H9 (cell line): ENCODE data around the gene HS6ST2. TPM values are rescaled to one million over a fixed set of nuclear protein-coding genes. Genes with fewer than 3 reads are reported as not detected.

Experiments used
- DNase-seq: peaks from one replicate; pipeline ENCODE4 v3.0.0-alpha.2; 2017
- H2AFZ ChIP-seq: one replicate; pipeline ENCODE4 v1.6.1; 2013; ENCODE audit warnings: mild to moderate bottlenecking, low read length, control low read depth, moderate library complexity
- H2AK5ac ChIP-seq: 2 replicates; pipeline ENCODE4 v1.6.1; 2013; ENCODE audit warnings: low read length, control low read depth, mixed read lengths; ENCODE audit not compliant: insufficient read length
- H2BK120ac ChIP-seq: one replicate; pipeline ENCODE4 v1.6.1; 2013; ENCODE audit warnings: low read depth, mild to moderate bottlenecking, low read length, control low read depth, inconsistent platforms; ENCODE audit not compliant: poor library complexity, severe bottlenecking
- H2BK12ac ChIP-seq: 2 replicates; pipeline ENCODE4 v1.6.1; 2013; ENCODE audit warnings: low read length, control low read depth, mixed read lengths, low read depth; ENCODE audit not compliant: insufficient read length
- H2BK15ac ChIP-seq: 2 replicates; pipeline ENCODE4 v1.6.1; 2013; ENCODE audit warnings: low read depth, low read length, control low read depth
- H2BK20ac ChIP-seq: one replicate; pipeline ENCODE4 v1.6.1; 2013; ENCODE audit warnings: low read depth, mild to moderate bottlenecking, low read length, control low read depth, inconsistent platforms; ENCODE audit not compliant: poor library complexity, severe bottlenecking
- H2BK5ac ChIP-seq: 2 replicates; pipeline ENCODE4 v1.6.1; 2013; ENCODE audit warnings: low read length, control low read depth, mixed read lengths; ENCODE audit not compliant: insufficient read length
- H3K14ac ChIP-seq: 2 replicates; pipeline ENCODE4 v1.6.1; 2013; ENCODE audit warnings: low read length, control low read depth; ENCODE audit not compliant: insufficient read depth
- H3K18ac ChIP-seq: 2 replicates; pipeline ENCODE4 v1.6.1; 2013; ENCODE audit warnings: low read depth, mild to moderate bottlenecking, mixed read lengths, low read length, control low read depth; ENCODE audit not compliant: insufficient read length
- H3K23ac ChIP-seq: 2 replicates; pipeline ENCODE4 v1.6.1; 2013; ENCODE audit warnings: low read length, control low read depth, mixed read lengths, low read depth; ENCODE audit not compliant: insufficient read length
- H3K23me2 ChIP-seq: 2 replicates; pipeline ENCODE4 v1.6.1; 2013; ENCODE audit warnings: low read depth, mild to moderate bottlenecking, mixed read lengths, low read length, control low read depth; ENCODE audit not compliant: insufficient read length, poor library complexity, severe bottlenecking
- H3K27ac ChIP-seq: 2 replicates; pipeline ENCODE4 v1.5.1; 2013; ENCODE audit warnings: low read length, control low read depth, mixed read lengths, low read depth; ENCODE audit not compliant: insufficient read length
- H3K27me3 ChIP-seq: 2 replicates; pipeline ENCODE4 v1.6.1; 2013; ENCODE audit warnings: low read length, control low read depth, inconsistent platforms; ENCODE audit not compliant: insufficient read depth
- H3K4ac ChIP-seq: 2 replicates; pipeline ENCODE4 v1.6.1; 2013; ENCODE audit warnings: low read depth, mild to moderate bottlenecking, control low read depth, inconsistent platforms, low read length, moderate library complexity
- H3K4me1 ChIP-seq: 2 replicates; pipeline ENCODE4 v1.6.1; 2013; ENCODE audit warnings: low read length, control low read depth, inconsistent platforms; ENCODE audit not compliant: insufficient read depth
- H3K4me2 ChIP-seq: 2 replicates; pipeline ENCODE4 v1.6.1; 2013; ENCODE audit warnings: low read length, control low read depth, mixed read lengths; ENCODE audit not compliant: insufficient read length, insufficient read depth
- H3K56ac ChIP-seq: 2 replicates; pipeline ENCODE4 v1.6.1; 2013; ENCODE audit warnings: low read depth, mild to moderate bottlenecking, mixed read lengths, low read length, control low read depth; ENCODE audit not compliant: insufficient read length
- H3K79me1 ChIP-seq: 2 replicates; pipeline ENCODE4 v1.6.1; 2013; ENCODE audit warnings: low read depth, mild to moderate bottlenecking, moderate library complexity, low read length, control low read depth, inconsistent platforms; ENCODE audit not compliant: insufficient read depth, poor library complexity, severe bottlenecking
- H3K79me2 ChIP-seq: 2 replicates; pipeline ENCODE4 v1.6.1; 2013; ENCODE audit warnings: low read length, control low read depth, inconsistent platforms; ENCODE audit not compliant: insufficient read depth
- H3K9ac ChIP-seq: 2 replicates; pipeline ENCODE4 v1.6.1; 2013; ENCODE audit warnings: low read length, control low read depth, mixed read lengths; ENCODE audit not compliant: insufficient read length; ENCODE audit errors: extremely low read depth
- H3K9me3 ChIP-seq: one replicate; pipeline ENCODE4 v1.6.1; 2013; ENCODE audit warnings: low read depth, low read length, inconsistent platforms; ENCODE audit not compliant: control insufficient read depth
- H3T11ph ChIP-seq: one replicate; pipeline ENCODE4 v1.6.1; 2013; ENCODE audit warnings: mild to moderate bottlenecking, low read length, control low read depth, inconsistent platforms
- H4K20me1 ChIP-seq: one replicate; pipeline ENCODE4 v1.6.1; 2013; ENCODE audit not compliant: control insufficient read depth, insufficient read length, insufficient read depth
- H4K5ac ChIP-seq: 2 replicates; pipeline ENCODE4 v1.6.1; 2013; ENCODE audit warnings: low read depth, mild to moderate bottlenecking, mixed read lengths, low read length, control low read depth; ENCODE audit not compliant: insufficient read length
- H4K8ac ChIP-seq: replicated peaks from 2 replicates; pipeline ENCODE4 v1.6.1; 2013; ENCODE audit warnings: low read length, control low read depth, mixed read lengths, low read depth; ENCODE audit not compliant: insufficient read length
- H4K91ac ChIP-seq: 2 replicates; pipeline ENCODE4 v1.6.1; 2013; ENCODE audit warnings: low read depth, mild to moderate bottlenecking, moderate library complexity, mixed read lengths, low read length, control low read depth; ENCODE audit not compliant: insufficient read length
- H3K27ac Mint-ChIP-seq, 3 experiments: 2 replicates in 2 of 3; 3 replicates in 1 of 3; pipeline ENCODE4 v1.8.0; 2020 to 2021; ENCODE audit warnings: mixed read lengths in 3 of 3, mild to moderate bottlenecking in 1 of 3, moderate library complexity in 1 of 3
- H3K27me3 Mint-ChIP-seq: 2 replicates; pipeline ENCODE4 v1.8.0; 2021; ENCODE audit warnings: low read depth, mild to moderate bottlenecking, moderate library complexity, mixed read lengths
- H3K36me3 Mint-ChIP-seq, 3 experiments: 2 replicates in 2 of 3; 3 replicates in 1 of 3; pipeline ENCODE4 v1.8.0; 2020 to 2021; ENCODE audit warnings: low read depth in 3 of 3, mixed read lengths in 3 of 3; ENCODE audit not compliant: insufficient read depth in 1 of 3
- H3K4me1 Mint-ChIP-seq, 2 experiments: 2 replicates each; pipeline ENCODE4 v1.8.0; 2020; ENCODE audit warnings: mixed read lengths in 2 of 2
- H3K4me3 Mint-ChIP-seq, 2 experiments: 2 replicates in 1 of 2; 3 replicates in 1 of 2; pipeline ENCODE4 v1.8.0; 2020 to 2021; ENCODE audit warnings: mild to moderate bottlenecking in 2 of 2, mixed read lengths in 2 of 2, moderate library complexity in 1 of 2
- H3K9me3 Mint-ChIP-seq, 2 experiments: 2 replicates in 1 of 2; 3 replicates in 1 of 2; pipeline ENCODE4 v1.8.0; 2020; ENCODE audit warnings: mild to moderate bottlenecking in 2 of 2, mixed read lengths in 2 of 2, moderate library complexity in 1 of 2
- CTCF ChIP-seq: fragments of 200-600 bp; sonication (generic); conservative IDR thresholded peaks from 3 replicates; pipeline ENCODE4 v1.8.0; 2021; ENCODE audit warnings: antibody characterized with exemption, mild to moderate bottlenecking
- WGBS: extraction: QIAGEN DNeasy Blood & Tissue Kit; methylation state at CpG from one replicate; pipeline ENCODE4 v1.1.7; 2013; ENCODE audit warnings: missing lambda C conversion rate, low lambda C conversion rate, mixed read lengths; ENCODE audit not compliant: insufficient read length; ENCODE audit errors: extremely low coverage; 5-methylcytosine and 5-hydroxymethylcytosine counted together
- total RNA-seq: library from RNA; stranded (reverse); gene quantifications from 2 replicates; pipeline ENCODE4 v1.2.1, GENCODE V29; 2021

HS6ST2 gene
- total RNA-seq, 1 experiment from 2014 or later = 4.8 TPM

- DNase-seq = peak; percentile 44
- H4K91ac ChIP-seq = no peak overlapping the region
- H3K4me3 Mint-ChIP-seq = no peak overlapping the region
- no peak overlapping the region for H3K9ac ChIP-seq
- no peaks in the 10 kb centered on the region for H3K23me2 ChIP-seq
- 0 out of 4 replicates have a peak, but pooled peaks cover 0 to 3% of the 10 kb centered on the region in 2 experiments for H3K4me1 Mint-ChIP-seq
- H2BK20ac ChIP-seq = no peak overlapping the region
- H3K23ac ChIP-seq = no peak overlapping the region
- no peak overlapping the region for H2BK12ac ChIP-seq
- H2BK120ac ChIP-seq = no peak overlapping the region
- no peaks in the 10 kb centered on the region for H3K79me1 ChIP-seq
- no peak overlapping the region for H3K27ac Mint-ChIP-seq
- H3K36me3 Mint-ChIP-seq = no peaks in the 10 kb centered on the region
- no peaks in the 10 kb centered on the region for H4K20me1 ChIP-seq
- no peak overlapping the region for H3K18ac ChIP-seq
- no peak overlapping the region for H2BK15ac ChIP-seq
- no peak overlapping the region for H3K4ac ChIP-seq
- H3K27me3 Mint-ChIP-seq = peaks cover 4% of the 10 kb centered on the region
- H3K79me2 ChIP-seq = no peaks in the 10 kb centered on the region
- no peaks in the 10 kb centered on the region for H3K4me1 ChIP-seq
- H3K9me3 ChIP-seq = no peaks in the 10 kb centered on the region
- H2BK5ac ChIP-seq = no peak overlapping the region
- no peak overlapping the region for H3T11ph ChIP-seq
- no peak overlapping the region for H4K5ac ChIP-seq
- peak; percentile 85 for TF ChIP-seq CTCF
- no peak overlapping the region for H2AK5ac ChIP-seq
- H3K9me3 Mint-ChIP-seq = no peaks in the 10 kb centered on the region
- no peak overlapping the region for H3K14ac ChIP-seq
- WGBS = no CpG with 5 or more reads among the region's 10 CpGs
- no peak overlapping the region for H2AFZ ChIP-seq
- H4K8ac ChIP-seq = no peak overlapping the region
- H3K4me2 ChIP-seq = no peak overlapping the region
- no peaks in the 10 kb centered on the region for H3K27me3 ChIP-seq
- no peak overlapping the region for H3K56ac ChIP-seq
- no peak overlapping the region for H3K27ac ChIP-seq
These were observed 345.4 kb downstream of the HS6ST2 start for GRCh38 chrX:132612821-132613564.
